Transverse colon (tissue), 3 donors: ENCODE data around the gene MYH11.

ENCODE experiments used
- CTCF ChIP-seq, 5 experiments: fragments of 200-600 bp in 3 of 5; fragments of 450-650 bp in 2 of 5; sonication (generic) in 3 of 5; IDR thresholded peaks; 1 replicate in 2 of 5; 2 replicates in 3 of 5; pipeline ENCODE4 v1.5.1; 2016 to 2017; ENCODE audit warnings: antibody characterized with exemption in 5 of 5, inconsistent platforms in 3 of 5, mild to moderate bottlenecking in 2 of 5, moderate library complexity in 1 of 5
- EP300 ChIP-seq: sonication (generic); formaldehyde crosslinking; IDR thresholded peaks from one replicate; pipeline ENCODE4 v1.6.1; 2017; ENCODE audit warnings: antibody characterized with exemption, low read depth

DNA sequence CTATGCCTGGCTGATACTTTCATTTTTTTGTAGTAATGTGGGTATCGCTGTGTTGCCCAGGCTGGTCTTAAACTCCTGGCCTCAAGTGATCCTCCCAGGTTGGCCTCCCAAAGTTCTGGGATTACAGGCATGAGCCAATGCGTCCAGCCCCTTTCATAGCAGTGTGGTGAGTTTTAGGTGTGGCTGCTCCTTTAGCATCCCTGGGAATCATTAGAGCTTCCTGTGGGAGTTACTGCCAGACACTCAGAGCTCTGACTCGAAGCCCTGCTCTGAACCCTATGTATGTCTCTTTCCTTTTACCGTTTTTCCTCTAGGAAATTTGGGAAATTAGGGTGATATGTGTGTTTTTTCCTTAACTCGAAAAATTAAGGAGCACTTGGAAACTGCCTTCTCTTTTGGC, 162.3 kb downstream of the MYH11 start:
- no peak for TF ChIP-seq EP300
- no peak for TF ChIP-seq CTCF (IDR thresholded peaks at IDR 0.05)
